ENCODE measurements around the gene SMIM21. TPM values are rescaled to one million over a fixed set of nuclear protein-coding genes. Genes with fewer than 3 reads are reported as not detected.

SMIM21 gene
- total and polyA plus RNA-seq, 9 donors, result not detected

GRCh38 chr18:75428490-75428889 is 987 bp upstream of the SMIM21 start:
- Histone ChIP-seq H3K27me3 (no peaks in the 10 kb centered on the region), H3K4me1 (ENCODE audit: insufficient read depth) (no peaks in the 10 kb centered on the region), H3K4me3 (no peak overlapping the region), H3K27ac (no peak overlapping the region), H3K36me3 (no peaks in the 10 kb centered on the region), H3K9me3 (no peaks in the 10 kb centered on the region)
- no peak for DNase-seq
- intact Hi-C loops (cut with DNase I), result no loop called here
- WGBS, 3 donors, result 87 to 94% (median 93%) methylated on average over 4 of the region's 4 CpGs
- TF ChIP-seq EP300 (IDR thresholded peaks at IDR 0.05), result no peak
- TF ChIP-seq CTCF (IDR thresholded peaks at IDR 0.05), result no peak
- TF ChIP-seq POLR2A (IDR thresholded peaks at IDR 0.05), result no peak

- Histone ChIP-seq H3K9me3 (no peaks in the 10 kb centered on the region), H3K4me3 (no peak overlapping the region), H3K4me1 (ENCODE audit: insufficient read depth) (no peaks in the 10 kb centered on the region), H3K27ac (no peak overlapping the region), H3K36me3 (no peaks in the 10 kb centered on the region), H3K27me3 (no peaks in the 10 kb centered on the region)
- no peak for DNase-seq
- intact Hi-C loops (cut with DNase I), result no loop called here
- 77 to 89% (median 82%) methylated on average over 1 of the region's 1 CpG for WGBS, 3 donors
- TF ChIP-seq EP300 (IDR thresholded peaks at IDR 0.05) (no peak), POLR2A (IDR thresholded peaks at IDR 0.05) (no peak), CTCF (IDR thresholded peaks at IDR 0.05) (no peak)
These were observed 5.1 kb downstream of the SMIM21 start for GRCh38 chr18:75422341-75422910.

DNA sequence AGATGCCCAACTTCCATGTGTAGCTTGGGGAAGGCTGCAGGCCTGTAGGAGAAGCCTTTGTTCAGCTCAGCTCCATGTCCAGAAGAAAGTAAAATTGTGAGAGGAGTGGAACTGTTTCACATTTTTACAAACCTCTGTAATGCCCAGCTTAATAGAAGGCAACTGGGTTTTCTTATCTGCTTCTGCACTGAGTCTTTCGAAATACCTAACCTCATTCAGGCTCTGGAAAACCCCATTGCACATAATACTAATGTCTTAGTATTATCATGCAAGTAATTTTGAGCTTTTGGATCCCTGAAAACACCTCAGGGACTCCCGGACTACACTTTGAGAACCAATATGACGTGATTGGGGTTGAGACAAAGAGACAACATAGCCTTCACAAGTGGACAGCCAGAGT is 5.8 kb downstream of the SMIM21 start:
- DNase-seq, result no peak
- intact Hi-C loops (cut with DNase I), result no loop called here
- 91 to 95% (median 92%) methylated on average over 3 of the region's 3 CpGs for WGBS, 3 donors
- TF ChIP-seq CTCF (IDR thresholded peaks at IDR 0.05) (no peak), EP300 (IDR thresholded peaks at IDR 0.05) (no peak), POLR2A (IDR thresholded peaks at IDR 0.05) (no peak)
- H3K27ac ChIP-seq, result no peak overlapping the region
- H3K4me3 ChIP-seq, result no peak overlapping the region
- no peaks in the 10 kb centered on the region for H3K9me3 ChIP-seq
- H3K36me3 ChIP-seq, result no peaks in the 10 kb centered on the region
- H3K27me3 ChIP-seq, result no peaks in the 10 kb centered on the region
- no peaks in the 10 kb centered on the region for H3K4me1 ChIP-seq (ENCODE audit: insufficient read depth)

- H3K4me1 ChIP-seq (ENCODE audit: insufficient read depth), result no peaks in the 10 kb centered on the region
- H3K36me3 ChIP-seq, result no peaks in the 10 kb centered on the region
- WGBS, 3 donors, result 33 to 40% (median 33%) methylated on average over 10 of the region's 10 CpGs
- H3K27ac ChIP-seq, result no peak overlapping the region
- no peak for DNase-seq
- TF ChIP-seq EP300 (IDR thresholded peaks at IDR 0.05), result no peak
- TF ChIP-seq CTCF (IDR thresholded peaks at IDR 0.05), result no peak
- no peak for TF ChIP-seq POLR2A (IDR thresholded peaks at IDR 0.05)
- intact Hi-C loops (cut with DNase I), result no loop called here
- no peaks in the 10 kb centered on the region for H3K27me3 ChIP-seq
- H3K4me3 ChIP-seq, result no peak overlapping the region
- no peaks in the 10 kb centered on the region for H3K9me3 ChIP-seq
These were observed 9.1 kb downstream of the SMIM21 start for GRCh38 chr18:75418293-75419005.
